HEK293T (cell line): ENCODE data around the gene TMEM260.
"Not testable (repeated sequence)": the region's sequence is repeated elsewhere in the genome, so short reads cannot be mapped to it uniquely, and the experiment has no call there.

Experiments
- CTCF ChIA-PET: fragments of 350-600 bp; formaldehyde crosslinking; extraction: SDS; loops from one replicate; lab custom pipeline; 2021; ENCODE audit warnings: antibody characterized with exemption, inconsistent platforms; lab: Yijun Ruan, JAX
- POLR2A ChIA-PET: fragments of 350-600 bp; formaldehyde crosslinking; extraction: SDS; loops from one replicate; lab custom pipeline; 2020; ENCODE audit warnings: antibody characterized with exemption, inconsistent platforms; lab: Yijun Ruan, JAX
- DNase-seq: peaks from one replicate; pipeline ENCODE4 v3.0.0; 2012; ENCODE audit warnings: mixed read lengths; ENCODE audit errors: extremely low spot score
- ARNT ChIP-seq: fragments of 450-650 bp; IDR thresholded peaks from 2 replicates; pipeline ENCODE4 v1.6.1; 2017; ENCODE audit warnings: mild to moderate bottlenecking
- BHLHE40 ChIP-seq: fragments of 450-650 bp; IDR thresholded peaks from 2 replicates; pipeline ENCODE4 v1.6.1; 2016; ENCODE audit warnings: mild to moderate bottlenecking, moderate library complexity, borderline replicate concordance
- CTBP1 ChIP-seq: fragments of 450-650 bp; IDR thresholded peaks from 2 replicates; pipeline ENCODE4 v1.6.1; 2016; ENCODE audit warnings: borderline replicate concordance
- ELF4 ChIP-seq: fragments of 450-650 bp; IDR thresholded peaks from 2 replicates; pipeline ENCODE4 v1.6.1; 2017; ENCODE audit warnings: antibody characterized with exemption
- FOXA1 ChIP-seq: fragments of 450-650 bp; IDR thresholded peaks from 2 replicates; pipeline ENCODE4 v1.6.1; 2016; ENCODE audit warnings: mild to moderate bottlenecking
- FOXK2 ChIP-seq: fragments of 450-650 bp; IDR thresholded peaks from 2 replicates; pipeline ENCODE4 v1.6.1; 2016; ENCODE audit warnings: mild to moderate bottlenecking
- FOXM1 ChIP-seq: fragments of 450-650 bp; IDR thresholded peaks from 2 replicates; pipeline ENCODE4 v1.6.1; 2017; ENCODE audit warnings: mild to moderate bottlenecking, borderline replicate concordance
- HDGF ChIP-seq: fragments of 450-650 bp; IDR thresholded peaks from 2 replicates; pipeline ENCODE4 v1.6.1; 2017; ENCODE audit warnings: antibody characterized with exemption, borderline replicate concordance
- L3MBTL2 ChIP-seq: fragments of 450-650 bp; conservative IDR thresholded peaks from 2 replicates; pipeline ENCODE4 v1.6.1; 2016; ENCODE audit warnings: mild to moderate bottlenecking
- LEF1 ChIP-seq: fragments of 450-650 bp; IDR thresholded peaks from 2 replicates; pipeline ENCODE4 v1.6.1; 2017; ENCODE audit warnings: mild to moderate bottlenecking, borderline replicate concordance
- NFRKB ChIP-seq: fragments of 450-650 bp; IDR thresholded peaks from 2 replicates; pipeline ENCODE4 v1.6.1; 2016; ENCODE audit warnings: mild to moderate bottlenecking, moderate library complexity
- SP1 ChIP-seq: fragments of 450-650 bp; IDR thresholded peaks from 2 replicates; pipeline ENCODE4 v1.6.1; 2017
- SUZ12 ChIP-seq: fragments of 450-650 bp; IDR thresholded peaks from 2 replicates; pipeline ENCODE4 v1.6.1; 2016; ENCODE audit warnings: mild to moderate bottlenecking
- TARDBP ChIP-seq: fragments of 450-650 bp; IDR thresholded peaks from 2 replicates; pipeline ENCODE4 v1.6.1; 2016
- ZNF384 ChIP-seq: fragments of 450-650 bp; IDR thresholded peaks from 2 replicates; pipeline ENCODE4 v1.6.1; 2016
- TF ChIP-seq, protein P1 (sequence below): fragments of 450-650 bp; IDR thresholded peaks from 2 replicates; pipeline ENCODE4 v1.6.1; 2016

The TMEM260 gene

GRCh38 chr14:56660677-56661389, 81.2 kb downstream of the TMEM260 start:
- POLR2A ChIA-PET, result no interaction called here
- CTCF ChIA-PET, result interaction anchor here (0.7 kb wide), 1 partner anchor 62 kb away, joined by 3 read pairs; no protein-coding TSS in a partner anchor
- no peak for DNase-seq
- no peak for TF ChIP-seq FOXK2
- TF ChIP-seq BHLHE40, result no peak
- TF ChIP-seq ZNF384, result no peak

DNA sequence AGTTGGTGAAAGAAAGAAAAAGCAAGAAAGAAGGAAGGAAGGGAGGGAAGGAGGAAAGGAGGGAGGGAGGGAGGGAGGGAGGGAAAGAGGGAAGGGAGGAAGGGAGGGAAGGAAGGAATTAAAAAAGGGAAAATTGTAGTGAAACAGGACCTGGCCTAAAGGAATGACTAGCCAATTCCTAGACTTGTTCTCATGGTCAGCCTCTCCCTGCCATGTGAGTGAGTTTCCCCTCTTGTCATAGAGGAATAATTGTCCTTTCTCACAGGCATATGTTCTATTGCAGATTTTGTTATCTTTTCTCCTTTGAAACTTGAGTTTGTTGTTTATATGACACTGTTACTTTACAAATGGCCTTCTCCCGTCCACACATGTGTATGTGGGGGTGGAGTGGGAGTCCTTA, 81.9 kb downstream of the TMEM260 start:
- no peak for DNase-seq
- TF ChIP-seq SUZ12 (no peak), LEF1 (no peak), TARDBP (no peak), ZNF384 (no peak), FOXM1 (no peak), CTBP1 (no peak), FOXK2 (no peak), FOXA1 (no peak), BHLHE40 (no peak), L3MBTL2 (no peak), SP1 (no peak), ELF4 (no peak), ARNT (no peak)
- ChIA-PET POLR2A (no interaction called here), CTCF (interaction anchor here (0.7 kb wide), 1 partner anchor 63 kb away, joined by 3 read pairs; no protein-coding TSS in a partner anchor)

- ChIA-PET POLR2A (no interaction called here), CTCF (interaction anchor here (0.7 kb wide), 1 partner anchor 174 kb away, joined by 4 read pairs; no protein-coding TSS in a partner anchor)
- no peak for DNase-seq
- TF ChIP-seq BHLHE40 (no peak), FOXA1 (no peak), FOXM1 (no peak), HDGF (no peak), SP1 (no peak), CTBP1 (no peak), FOXK2 (no peak), ARNT (no peak), L3MBTL2 (no peak), SUZ12 (no peak)
- TF ChIP-seq, protein P1, sequence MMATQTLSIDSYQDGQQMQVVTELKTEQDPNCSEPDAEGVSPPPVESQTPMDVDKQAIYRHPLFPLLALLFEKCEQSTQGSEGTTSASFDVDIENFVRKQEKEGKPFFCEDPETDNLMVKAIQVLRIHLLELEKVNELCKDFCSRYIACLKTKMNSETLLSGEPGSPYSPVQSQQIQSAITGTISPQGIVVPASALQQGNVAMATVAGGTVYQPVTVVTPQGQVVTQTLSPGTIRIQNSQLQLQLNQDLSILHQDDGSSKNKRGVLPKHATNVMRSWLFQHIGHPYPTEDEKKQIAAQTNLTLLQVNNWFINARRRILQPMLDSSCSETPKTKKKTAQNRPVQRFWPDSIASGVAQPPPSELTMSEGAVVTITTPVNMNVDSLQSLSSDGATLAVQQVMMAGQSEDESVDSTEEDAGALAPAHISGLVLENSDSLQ, result no peak
Observed at GRCh38 chr14:56664811-56665421, 85.3 kb downstream of the TMEM260 start.

DNA sequence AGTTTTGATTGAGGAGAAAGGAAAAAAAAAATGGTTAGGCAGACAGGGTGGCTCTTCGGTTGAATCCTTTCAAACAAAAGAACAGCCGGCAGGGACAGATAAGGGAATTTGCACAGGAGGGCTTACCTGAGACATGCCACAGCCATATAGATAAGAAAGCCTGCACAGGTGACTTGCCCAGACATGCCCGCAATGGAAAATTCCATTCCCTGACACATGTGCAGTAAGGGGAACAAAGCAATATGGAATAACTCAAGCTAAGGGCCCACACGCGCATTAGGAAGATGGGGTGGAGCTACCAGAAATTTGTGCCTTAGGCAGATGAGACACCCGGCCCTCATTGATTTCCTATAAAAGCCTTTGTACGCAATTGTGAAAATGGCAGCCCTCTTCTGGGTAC, 86.7 kb downstream of the TMEM260 start:
- ChIA-PET POLR2A (no interaction called here), CTCF (no interaction called here)
- DNase-seq, result no peak
- TF ChIP-seq SP1, result no peak
- TF ChIP-seq ELF4, result no peak
- TF ChIP-seq ZNF384, result no peak
- no peak for TF ChIP-seq HDGF
- no peak for TF ChIP-seq CTBP1
- TF ChIP-seq LEF1, result no peak

DNA sequence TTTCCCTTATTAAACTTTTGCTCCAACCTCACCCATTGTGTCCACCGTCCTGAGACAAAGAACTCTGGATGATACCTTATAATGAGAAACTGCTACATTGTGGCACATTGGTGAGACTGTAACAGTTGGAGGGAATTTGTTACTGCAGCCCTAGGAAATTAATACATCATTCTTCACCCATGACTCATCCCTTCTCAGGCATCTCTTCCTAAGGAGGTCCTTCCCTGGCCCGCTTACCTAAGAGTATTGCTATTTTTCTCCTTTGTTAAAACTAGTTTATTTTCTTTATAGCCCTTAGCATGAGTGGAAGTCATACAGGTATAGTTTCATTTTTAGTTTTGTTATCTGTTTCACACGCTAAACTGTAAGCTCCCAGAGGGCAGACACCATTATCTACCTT, 87.1 kb downstream of the TMEM260 start:
- TF ChIP-seq FOXA1 (no peak), NFRKB (no peak), FOXM1 (no peak), ZNF384 (no peak), BHLHE40 (no peak), TARDBP (no peak), LEF1 (no peak), SP1 (no peak), ELF4 (no peak), SUZ12 (no peak)
- TF ChIP-seq, protein P1, result no peak
- CTCF ChIA-PET, result no interaction called here
- POLR2A ChIA-PET, result no interaction called here
- DNase-seq, result no peak

DNA sequence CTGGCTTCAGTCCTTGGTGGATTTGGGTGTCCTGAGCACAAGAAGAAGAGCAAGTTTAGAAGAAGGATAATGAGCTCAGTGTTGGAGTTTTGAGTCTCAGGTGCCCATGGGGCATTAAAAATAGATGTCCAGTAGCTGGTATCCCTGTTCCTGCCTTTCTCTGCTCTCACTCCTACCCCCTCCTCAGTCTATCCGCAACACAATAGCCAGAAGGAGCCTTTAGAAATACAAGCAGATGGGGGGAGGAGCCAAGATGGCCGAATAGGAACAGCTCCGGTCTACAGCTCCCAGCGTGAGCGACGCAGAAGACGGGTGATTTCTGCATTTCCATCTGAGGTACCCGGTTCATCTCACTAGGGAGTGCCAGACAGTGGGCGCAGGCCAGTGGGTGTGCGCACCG, 87.7 kb downstream of the TMEM260 start:
- POLR2A ChIA-PET, DNase-seq, CTCF ChIA-PET: not testable (repeated sequence)

DNA sequence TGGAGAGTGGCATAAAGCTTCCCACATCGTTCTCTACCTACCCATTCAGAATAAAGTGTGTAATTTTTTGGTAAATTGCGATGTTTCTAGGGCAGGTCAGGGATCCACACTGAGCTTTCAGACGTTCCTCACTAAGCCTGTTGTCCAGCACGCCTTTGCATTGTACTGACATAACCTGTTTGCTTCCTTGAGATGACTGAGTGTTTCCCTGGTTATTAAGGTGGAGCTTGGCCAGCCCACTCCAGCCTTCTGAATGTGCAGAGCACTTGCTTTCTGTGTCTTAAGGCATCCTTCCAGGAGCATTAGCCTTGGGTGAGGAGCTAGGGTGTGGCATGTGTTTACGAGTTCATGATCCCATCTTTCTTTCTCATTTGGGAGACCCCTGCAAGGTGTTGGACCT, 96.4 kb downstream of the TMEM260 start:
- no peak for DNase-seq
- ChIA-PET CTCF (no interaction called here), POLR2A (no interaction called here)
- TF ChIP-seq HDGF, result no peak
- no peak for TF ChIP-seq BHLHE40
- no peak for TF ChIP-seq SP1
- TF ChIP-seq LEF1, result no peak
- TF ChIP-seq TARDBP, result no peak
- no peak for TF ChIP-seq FOXM1
- no peak for TF ChIP-seq ZNF384
- no peak for TF ChIP-seq ARNT
- no peak for TF ChIP-seq CTBP1
- TF ChIP-seq FOXK2, result no peak
- TF ChIP-seq, protein P1, result no peak
- TF ChIP-seq NFRKB, result no peak
